GM19240 (cell line): Measurements from ENCODE around the gene SRSF9.

Experiments used
- DNase-seq: peaks from one replicate; pipeline ENCODE4 v3.0.0; 2011; ENCODE audit warnings: low spot score; ENCODE audit not compliant: insufficient read length

Gene SRSF9

DNA sequence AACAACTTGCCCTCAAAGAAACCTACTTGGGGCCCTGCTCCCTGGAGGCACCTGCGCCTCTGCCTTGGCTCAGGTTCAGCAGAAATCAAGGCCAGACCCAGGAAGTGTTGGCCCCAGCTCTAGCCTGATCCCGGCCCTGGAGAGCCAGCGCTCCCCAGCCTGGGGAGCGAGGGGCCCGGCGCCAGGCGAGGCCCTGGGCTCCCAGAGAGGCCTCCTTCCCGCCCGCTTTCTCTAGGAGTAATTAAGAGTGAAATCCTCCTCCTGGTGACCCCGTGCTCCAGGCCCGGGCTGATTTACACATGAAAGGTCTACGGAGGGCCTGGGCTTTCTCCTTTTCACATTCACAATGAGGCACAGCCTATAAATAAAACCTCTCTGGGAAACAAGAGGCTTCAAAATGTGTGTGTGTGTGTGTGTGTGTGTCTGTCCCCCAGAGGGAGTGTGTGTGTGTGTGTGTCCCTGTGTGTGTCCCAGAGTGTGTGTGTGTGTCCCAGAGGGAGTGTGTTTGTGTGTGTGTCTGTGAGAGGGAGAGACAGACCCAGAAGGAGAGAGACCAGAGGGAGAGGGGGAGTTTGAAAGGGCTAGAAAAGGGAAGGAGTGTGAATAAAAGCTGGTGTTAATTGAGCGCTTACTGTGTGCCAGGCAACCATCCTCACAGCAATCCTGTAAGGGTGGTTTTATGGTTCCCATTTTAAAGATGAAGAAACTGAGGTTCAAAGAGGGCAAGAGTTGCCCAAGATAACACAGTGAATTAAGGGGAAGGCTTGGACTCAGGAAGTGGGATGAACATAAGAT, 55.5 kb downstream of the SRSF9 start:
- no peak for DNase-seq

DNA sequence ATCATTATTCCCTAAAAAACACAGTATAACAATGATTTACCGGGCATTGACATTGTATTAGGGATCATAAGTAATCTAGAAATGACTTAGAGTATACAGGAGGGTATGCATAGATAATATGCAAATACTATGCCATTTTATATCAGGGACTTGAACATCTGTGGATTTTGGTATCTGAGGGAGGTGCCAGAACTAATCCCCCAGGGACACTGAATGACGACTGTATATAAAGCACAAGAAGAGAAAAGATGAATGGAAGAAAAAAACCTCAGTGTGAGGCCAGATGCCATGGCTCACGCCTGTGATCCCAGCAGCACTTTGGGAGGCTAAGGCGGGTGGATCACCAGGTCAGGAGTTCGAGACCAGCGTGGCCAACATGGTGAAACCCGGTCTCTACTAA, 57.1 kb downstream of the SRSF9 start:
- DNase-seq: no peak
